Retina (tissue), 1 donor: Measurements from ENCODE around the gene RSL1D1.
"Not testable (repeated sequence)": the region's sequence is repeated elsewhere in the genome, so short reads cannot be mapped to it uniquely, and the experiment has no call there.

Source experiments
- DNase-seq: peaks from one replicate; pipeline ENCODE4 v3.0.0-alpha.2; 2016

The RSL1D1 gene

DNA sequence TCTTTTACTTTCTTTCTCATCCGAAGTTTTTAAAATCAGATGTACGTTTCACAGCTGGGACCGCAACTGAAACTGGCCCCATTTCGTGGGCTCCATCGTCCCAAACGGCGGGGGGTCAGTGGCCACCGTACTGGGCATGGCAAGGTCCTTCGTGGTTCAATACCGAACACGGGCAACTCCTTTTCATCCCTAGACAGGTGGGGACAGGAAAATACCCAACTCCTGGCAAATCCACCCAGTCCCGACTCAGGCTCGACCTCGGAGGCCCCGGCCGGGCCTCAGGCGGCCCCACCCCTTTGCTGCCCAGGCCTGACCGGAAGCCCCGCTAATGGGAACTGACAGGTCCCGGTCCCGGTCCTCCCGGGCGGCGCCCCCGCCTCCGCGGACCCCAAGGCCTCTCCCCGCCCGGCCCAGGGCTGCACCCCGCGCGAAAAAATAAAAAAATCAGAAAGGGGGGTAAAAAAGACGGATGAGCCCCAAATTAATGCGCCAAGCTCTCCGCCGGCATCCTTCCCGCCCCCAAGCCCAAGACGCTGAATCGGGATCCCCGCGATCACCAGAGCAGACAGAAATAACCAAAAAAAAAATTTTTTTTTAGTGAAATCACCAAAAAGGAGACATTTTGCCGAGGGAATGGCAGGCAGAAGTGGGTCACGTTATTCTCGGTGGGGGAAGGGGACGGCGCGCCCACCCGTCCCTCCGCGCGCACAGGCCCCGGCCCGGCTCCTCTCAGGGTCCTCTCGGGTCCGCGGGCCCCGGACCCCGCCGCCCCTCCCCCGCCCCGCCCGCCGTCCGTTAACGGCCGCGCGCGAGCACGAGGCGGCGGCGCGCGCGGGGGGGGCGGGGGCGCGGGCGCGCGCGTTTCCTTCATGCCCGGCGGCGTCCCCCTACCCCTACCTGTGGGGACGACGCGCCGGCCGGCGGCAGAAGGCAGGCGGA lies 54.8 kb downstream of the RSL1D1 start:
- peak; percentile 77 for DNase-seq

DNA sequence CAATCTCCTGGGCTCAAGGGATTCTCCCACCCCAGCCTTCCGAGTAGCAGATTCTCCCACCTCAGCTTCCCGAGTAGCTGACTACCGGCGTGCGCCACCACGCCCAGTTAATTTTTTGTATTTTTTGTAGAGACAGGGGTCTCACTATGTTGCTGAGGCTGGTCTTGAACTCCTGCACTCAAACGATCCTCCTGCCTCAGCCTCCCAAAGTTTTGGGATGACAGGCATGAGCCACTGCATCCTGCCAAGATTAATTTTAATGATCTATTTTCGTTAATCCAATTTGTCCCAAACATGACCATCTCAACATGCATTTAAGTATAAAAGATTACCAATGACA lies 55.5 kb downstream of the RSL1D1 start:
- no peak for DNase-seq

DNA sequence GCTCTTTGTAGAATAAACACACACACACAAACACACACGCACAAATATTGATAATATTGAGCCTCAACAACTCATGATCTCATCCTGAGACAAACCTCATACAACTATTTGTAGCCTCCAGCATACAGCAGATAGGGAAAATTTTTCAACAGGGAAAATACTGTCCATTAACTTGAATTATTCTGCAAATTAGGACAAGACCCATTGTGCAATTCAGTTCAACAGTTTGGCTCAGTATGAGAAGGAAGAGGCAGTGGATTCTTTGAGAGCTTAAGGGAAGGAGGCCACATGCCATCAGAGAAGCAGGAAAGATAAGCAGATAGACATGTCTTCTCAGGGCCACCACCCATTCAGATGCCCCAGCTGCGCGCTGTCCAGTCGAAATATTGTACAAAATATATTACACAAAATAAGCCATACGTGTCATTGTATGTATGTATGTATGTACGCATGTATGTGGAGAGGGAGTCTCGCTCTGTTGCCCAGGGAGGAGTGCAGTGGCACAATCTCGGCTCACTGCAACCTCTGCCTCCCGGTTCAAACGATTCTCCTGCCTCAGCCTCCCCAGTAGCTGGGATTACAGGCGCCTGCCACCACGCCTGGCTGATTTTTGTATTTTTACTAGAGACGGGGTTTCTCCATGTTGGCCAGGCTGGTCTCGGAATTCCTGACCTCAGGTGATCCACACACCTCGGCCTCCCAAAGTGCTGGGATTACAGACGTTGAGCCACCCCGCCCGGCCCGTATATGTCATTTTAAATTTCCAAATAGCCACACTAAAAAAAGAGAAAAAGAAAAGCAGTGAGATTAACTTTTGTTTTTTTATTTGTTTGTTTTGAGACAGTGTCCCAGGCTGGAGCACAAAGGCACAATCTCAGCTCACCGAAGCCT lies 56.1 kb downstream of the RSL1D1 start:
- no peak for DNase-seq

DNA sequence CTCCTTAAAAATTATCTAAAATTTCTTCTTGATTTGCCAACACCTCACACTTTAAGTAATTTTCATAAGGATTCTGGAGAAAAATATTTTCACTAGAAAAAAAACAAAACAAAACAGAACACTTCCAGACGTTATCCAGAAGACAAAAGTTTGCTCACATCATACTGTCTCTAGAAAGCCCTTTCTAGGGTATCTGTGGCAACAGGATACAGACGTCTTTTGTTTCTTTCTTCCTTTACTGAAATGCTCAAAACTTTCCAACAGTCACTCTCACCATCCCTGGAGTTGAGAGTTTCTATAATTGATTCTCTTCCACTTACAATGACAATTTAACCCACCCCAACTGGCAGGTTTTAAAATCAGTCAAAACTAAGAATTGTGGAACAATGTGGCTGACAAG lies 56.9 kb downstream of the RSL1D1 start:
- no peak for DNase-seq

DNA sequence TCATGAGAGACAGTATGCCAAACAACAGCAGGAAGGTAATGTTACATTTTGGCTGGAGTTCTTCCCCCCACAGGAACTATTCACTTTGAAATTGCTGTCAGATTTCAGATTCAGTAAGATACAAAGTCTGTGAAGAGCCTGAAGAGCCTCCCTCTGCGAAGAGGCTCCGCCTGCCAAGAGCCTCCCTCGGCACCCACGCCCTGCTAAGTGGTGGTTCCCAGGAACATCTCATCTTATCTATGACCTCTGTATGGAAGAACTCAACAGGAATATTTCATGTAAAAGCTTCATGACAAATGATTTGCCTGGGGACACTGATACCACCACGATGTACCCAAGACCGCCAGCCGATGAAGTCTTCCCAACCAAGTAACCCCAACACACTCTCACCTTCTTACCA lies 57.5 kb downstream of the RSL1D1 start:
- no peak for DNase-seq

DNA sequence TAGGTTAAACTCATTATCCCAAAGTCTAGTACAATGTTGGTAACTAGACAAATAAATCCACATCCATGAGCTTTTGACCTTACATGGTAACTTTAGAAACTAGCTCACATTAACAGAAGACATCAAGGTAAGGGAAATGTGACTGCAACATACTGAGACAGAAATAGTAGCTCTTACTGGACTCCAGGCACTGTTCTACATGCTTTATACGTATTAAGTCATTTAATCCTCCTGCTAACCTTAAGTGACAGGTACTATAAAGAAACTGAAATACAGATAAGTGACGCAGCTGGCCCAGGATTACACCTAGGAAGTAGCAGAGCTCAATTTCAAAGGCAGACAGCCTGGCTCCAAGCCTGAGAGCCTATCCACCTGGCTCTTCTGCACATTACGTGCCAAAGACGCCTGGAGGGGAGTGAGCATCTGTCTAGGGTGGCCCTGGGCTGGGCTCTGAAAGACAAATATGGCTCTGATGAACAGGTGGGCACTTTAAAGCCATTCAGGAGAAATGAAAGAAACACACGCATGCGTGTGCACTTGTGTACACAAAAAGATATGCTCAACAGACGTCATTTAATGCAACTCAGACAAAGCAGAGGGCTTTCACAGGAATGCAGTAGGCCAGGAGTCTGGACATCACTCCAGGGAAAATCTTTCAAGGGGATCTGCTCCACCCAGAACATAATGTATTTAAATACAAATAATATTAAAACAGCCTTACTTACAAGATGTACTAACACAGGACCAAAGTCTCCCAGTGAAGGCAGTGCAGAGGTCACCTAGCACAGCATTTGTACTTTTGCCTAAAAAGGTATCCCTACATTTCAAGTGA lies 58.7 kb downstream of the RSL1D1 start:
- DNase-seq: no peak

DNA sequence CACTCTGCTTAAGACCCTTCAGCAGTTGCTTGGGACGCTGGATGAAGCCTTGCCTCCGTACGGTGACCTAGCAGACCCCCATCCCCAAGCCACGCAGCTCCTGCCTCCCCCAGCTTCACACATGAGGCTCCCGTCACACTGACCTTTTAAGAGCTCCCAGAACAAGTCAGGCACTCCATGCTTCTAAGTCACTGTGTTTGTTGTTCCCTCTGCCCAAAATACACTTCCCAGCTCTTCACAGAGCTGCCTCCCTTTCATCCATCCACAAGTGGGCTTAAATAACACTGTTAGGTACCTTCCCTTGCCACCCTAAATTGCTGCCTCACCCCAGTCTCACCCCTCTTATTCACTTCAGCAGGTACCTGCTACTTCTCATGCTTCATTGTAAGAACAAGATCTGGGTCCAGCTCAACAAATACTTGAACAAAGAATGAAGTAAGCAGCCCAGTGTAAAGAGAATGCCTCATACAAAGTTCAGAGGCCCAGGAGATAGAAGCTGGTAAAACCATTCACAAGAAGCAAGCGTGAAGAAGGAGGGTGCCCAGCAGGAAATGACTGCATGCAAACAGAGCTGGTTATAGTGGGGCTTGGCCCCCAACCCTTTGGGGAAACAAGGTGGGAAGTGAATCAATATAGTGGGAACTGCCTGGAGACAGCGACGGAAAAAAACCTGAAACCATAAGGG lies 60.1 kb downstream of the RSL1D1 start:
- no peak for DNase-seq

DNA sequence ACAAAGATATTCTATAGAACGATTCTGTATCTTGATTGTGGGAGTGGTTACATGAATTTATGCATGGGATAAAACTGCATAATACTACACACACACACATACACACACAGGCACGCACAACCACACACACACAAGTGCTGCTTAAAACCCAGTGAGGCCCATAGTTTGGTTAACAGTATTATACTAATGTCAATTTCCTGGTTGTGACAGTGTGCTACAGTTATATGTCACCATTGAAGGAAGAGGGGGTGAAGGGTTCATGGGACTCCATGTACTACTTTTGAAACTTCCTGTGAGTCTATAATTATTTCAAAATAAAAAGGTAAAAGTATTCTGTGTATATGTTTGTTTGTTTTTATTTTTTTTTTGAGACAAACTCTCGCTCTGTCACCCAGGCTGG lies 62.4 kb downstream of the RSL1D1 start:
- DNase-seq: no peak

DNA sequence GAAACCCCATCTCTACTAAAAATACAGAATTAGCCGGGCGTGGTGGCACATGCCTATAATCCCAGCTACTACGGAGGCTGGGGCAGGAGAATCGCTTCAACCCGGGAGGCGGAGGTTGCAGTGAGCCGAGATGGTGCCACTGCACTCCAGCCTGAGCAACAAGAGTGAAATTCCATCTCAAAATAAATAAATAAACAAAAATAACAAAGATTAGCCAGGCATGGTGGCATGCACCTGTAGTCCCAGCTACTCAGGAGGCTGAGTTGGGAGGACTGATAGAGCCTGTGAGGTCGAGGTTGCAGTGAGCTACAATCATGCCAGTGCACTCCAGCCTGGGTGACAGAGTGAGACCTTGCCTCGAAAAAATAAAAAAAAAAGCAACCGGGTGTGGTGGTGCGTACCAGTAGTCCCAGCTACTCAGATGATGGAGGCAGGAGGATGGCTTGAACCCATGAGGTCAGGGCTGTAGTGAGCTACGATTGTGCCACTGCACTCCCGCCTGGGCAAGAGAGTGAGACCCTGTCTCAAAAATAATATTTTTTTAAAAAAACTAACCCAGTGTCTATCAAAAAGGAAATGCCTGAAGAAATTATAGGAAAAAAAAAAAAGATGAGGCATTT lies 66.3 kb downstream of the RSL1D1 start:
- DNase-seq: not testable (repeated sequence)

DNA sequence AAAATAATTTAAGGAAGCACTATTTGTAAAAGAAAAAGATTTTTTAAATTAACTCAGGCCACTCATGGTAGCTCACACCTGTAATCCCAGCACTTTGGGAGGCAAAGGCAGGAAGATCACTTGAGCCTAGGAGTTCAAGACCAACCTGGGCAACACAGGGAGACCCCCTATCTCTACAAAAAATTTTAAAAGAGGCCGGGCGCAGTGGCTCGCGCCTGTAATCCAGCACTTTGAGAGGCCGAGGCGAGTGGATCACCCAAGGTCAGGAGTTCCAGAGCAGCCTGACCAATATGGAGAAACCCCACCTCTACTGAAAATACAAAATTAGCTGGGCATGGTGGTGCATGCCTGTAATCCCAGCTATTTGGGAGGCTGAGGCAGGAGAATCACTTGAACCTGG lies 67.0 kb downstream of the RSL1D1 start:
- not testable (repeated sequence) for DNase-seq

DNA sequence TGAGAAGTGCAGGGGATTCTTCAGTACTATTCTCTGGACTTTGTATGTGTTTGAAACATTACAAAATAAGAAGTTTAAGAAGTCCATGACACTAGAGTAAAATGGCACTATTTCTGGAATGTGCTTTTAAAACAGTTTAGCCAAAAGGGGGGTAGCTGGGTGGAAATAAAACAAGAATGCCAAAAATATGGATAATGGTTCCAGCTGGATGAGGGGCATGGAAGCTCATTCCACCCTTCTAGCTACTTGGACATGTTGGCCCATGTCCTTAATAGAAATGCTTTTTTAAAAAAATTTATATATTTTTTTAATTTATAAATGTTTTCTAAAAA lies 67.3 kb downstream of the RSL1D1 start:
- DNase-seq: no peak
